H1 (cell line): Measurements from ENCODE around the gene ABCA13. TPM values are rescaled to one million over a fixed set of nuclear protein-coding genes. Genes with fewer than 3 reads are reported as not detected.
A peak's percentile ranks its signal among the peaks of the same experiment; 100 is the strongest.

Source experiments
- CTCF ChIA-PET: fragments of 300-600 bp; sonication (Branson Sonifier 250); formaldehyde crosslinking; loops from one replicate; lab custom pipeline; 2021; ENCODE audit not compliant: partially characterized antibody; lab: Charles Lee
- POLR2A ChIA-PET: fragments of 300-600 bp; sonication (Branson Sonifier 250); formaldehyde crosslinking; loops from one replicate; lab custom pipeline; 2021; ENCODE audit warnings: inconsistent platforms; ENCODE audit not compliant: partially characterized antibody; lab: Charles Lee
- DNase-seq, 2 experiments: peaks; one replicate each; pipeline versions ENCODE4 v3.0.0 to v3.0.0-alpha.2; 2010 to 2022; ENCODE audit warnings: low spot score in 2 of 2, low read depth in 1 of 2, mixed read lengths in 1 of 2
- FAIRE-seq: peaks from 2 replicates; lab custom pipeline; 2011; peaks lifted over from hg19 to GRCh38; lab: Jason Lieb, UNC
- H2AFZ ChIP-seq: 2 replicates; pipeline ENCODE4 v1.8.1; 2012; ENCODE audit warnings: low read length, inconsistent platforms
- H2AK5ac ChIP-seq: 2 replicates; pipeline ENCODE4 v1.6.1; 2013; ENCODE audit warnings: low read depth, low read length
- H2BK120ac ChIP-seq: replicated peaks from 2 replicates; pipeline ENCODE3; 2013; ENCODE audit warnings: low read depth, low read length, inconsistent platforms
- H2BK12ac ChIP-seq: 2 replicates; pipeline ENCODE4 v1.6.1; 2013; ENCODE audit warnings: low read depth, low read length
- H2BK15ac ChIP-seq: 2 replicates; pipeline ENCODE4 v1.6.1; 2013; ENCODE audit warnings: low read length
- H2BK20ac ChIP-seq: 2 replicates; pipeline ENCODE4 v1.6.1; 2013; ENCODE audit warnings: low read length
- H2BK5ac ChIP-seq: 2 replicates; pipeline ENCODE4 v1.6.1; 2013; ENCODE audit warnings: low read depth, low read length
- H3K14ac ChIP-seq: 2 replicates; pipeline ENCODE4 v1.6.1; 2013; ENCODE audit warnings: inconsistent platforms; ENCODE audit not compliant: insufficient read length
- H3K18ac ChIP-seq: 2 replicates; pipeline ENCODE4 v1.6.1; 2013; ENCODE audit warnings: low read length; ENCODE audit errors: extremely low read depth
- H3K23ac ChIP-seq: 2 replicates; pipeline ENCODE4 v1.6.1; 2013; ENCODE audit warnings: inconsistent platforms; ENCODE audit not compliant: insufficient read length
- H3K23me2 ChIP-seq: 2 replicates; pipeline ENCODE4 v1.6.1; 2013; ENCODE audit warnings: low read depth, low read length
- H3K27ac ChIP-seq: 2 replicates; pipeline ENCODE4 v1.6.1; 2011; ENCODE audit warnings: low read depth, low read length, inconsistent platforms
- H3K27me3 ChIP-seq, 4 experiments: replicated peaks in 1 of 4; 1 replicate in 1 of 4; 2 replicates in 3 of 4; pipeline versions ENCODE4 v1.6.1 to v1.8.1; 2011 to 2013; ENCODE audit warnings: low read length in 3 of 4, mild to moderate bottlenecking in 3 of 4, inconsistent platforms in 2 of 4, mixed read lengths in 2 of 4, moderate library complexity in 1 of 4; ENCODE audit not compliant: control insufficient read depth in 3 of 4, insufficient read depth in 3 of 4; ENCODE audit errors: extremely low read depth in 1 of 4
- H3K36me3 ChIP-seq, 4 experiments: 2 replicates each; pipeline versions ENCODE4 v1.6.1 to v1.8.1; 2011 to 2013; ENCODE audit warnings: mild to moderate bottlenecking in 4 of 4, low read length in 3 of 4, moderate library complexity in 2 of 4, control low read depth in 1 of 4, inconsistent platforms in 1 of 4; ENCODE audit not compliant: insufficient read depth in 4 of 4, control insufficient read depth in 2 of 4
- H3K4ac ChIP-seq: replicated peaks from 2 replicates; pipeline ENCODE3; 2013; ENCODE audit warnings: low read length, low read depth, mixed read lengths, inconsistent platforms; ENCODE audit not compliant: insufficient read length
- H3K4me1 ChIP-seq, 4 experiments: replicated peaks in 1 of 4; 1 replicate in 1 of 4; 2 replicates in 3 of 4; pipeline versions ENCODE4 v1.6.1 to v1.8.1; 2011 to 2013; ENCODE audit warnings: low read length in 3 of 4, inconsistent platforms in 2 of 4, mixed read lengths in 1 of 4; ENCODE audit not compliant: insufficient read depth in 4 of 4, control insufficient read depth in 3 of 4
- H3K4me2 ChIP-seq, 2 experiments: 2 replicates each; pipeline versions ENCODE4 v1.6.1 to v1.8.1; 2011 to 2013; ENCODE audit warnings: low read depth in 2 of 2, low read length in 2 of 2, control low read depth in 1 of 2, inconsistent platforms in 1 of 2, mild to moderate bottlenecking in 1 of 2; ENCODE audit not compliant: insufficient read depth in 1 of 2
- H3K4me3 ChIP-seq, 4 experiments: fragments of 200-600, 300-600 bp in 1 of 4; sonication (generic), shearing (Covaris generic), sonication (Bioruptor Twin) in 1 of 4; 2 replicates each; pipeline versions ENCODE4 v1.5.1 to v1.8.1; 2011 to 2016; ENCODE audit warnings: low read length in 4 of 4, low read depth in 3 of 4, control low read depth in 2 of 4, inconsistent platforms in 2 of 4, mild to moderate bottlenecking in 2 of 4, mixed read lengths in 1 of 4, moderate library complexity in 1 of 4; ENCODE audit not compliant: insufficient read depth in 2 of 4; ENCODE audit errors: extremely low read depth in 1 of 4
- H3K56ac ChIP-seq: replicated peaks from 2 replicates; pipeline ENCODE3; 2013; ENCODE audit warnings: low read depth, mild to moderate bottlenecking, mixed read lengths, low read length, inconsistent platforms; ENCODE audit not compliant: insufficient read length
- H3K79me1 ChIP-seq: 2 replicates; pipeline ENCODE4 v1.6.1; 2013; ENCODE audit warnings: low read depth, low read length, control low read depth
- H3K79me2 ChIP-seq, 2 experiments: 2 replicates each; pipeline versions ENCODE4 v1.6.1 to v1.8.1; 2012 to 2013; ENCODE audit warnings: low read length in 2 of 2, mild to moderate bottlenecking in 2 of 2, inconsistent platforms in 1 of 2; ENCODE audit not compliant: insufficient read depth in 2 of 2, control insufficient read depth in 1 of 2
- H3K9ac ChIP-seq, 4 experiments: replicated peaks in 1 of 4; 1 replicate in 1 of 4; 2 replicates in 3 of 4; pipeline versions ENCODE4 v1.6.1 to v1.8.1; 2011 to 2013; ENCODE audit warnings: low read depth in 3 of 4, low read length in 3 of 4, control low read depth in 2 of 4, mild to moderate bottlenecking in 2 of 4, moderate library complexity in 2 of 4, inconsistent platforms in 1 of 4; ENCODE audit errors: extremely low read depth in 1 of 4
- H3K9me3 ChIP-seq, 2 experiments: 2 replicates each; pipeline versions ENCODE4 v1.6.1 to v1.8.1; 2012 to 2013; ENCODE audit warnings: mild to moderate bottlenecking in 2 of 2, moderate library complexity in 2 of 2, control low read depth in 1 of 2, inconsistent platforms in 1 of 2, low read depth in 1 of 2, low read length in 1 of 2, mixed read lengths in 1 of 2; ENCODE audit not compliant: insufficient read depth in 2 of 2
- H4K20me1 ChIP-seq, 2 experiments: replicated peaks in 1 of 2; 2 replicates each; pipeline versions ENCODE3 to v1.8.1; 2011 to 2013; ENCODE audit warnings: inconsistent platforms in 2 of 2, low read length in 2 of 2, mild to moderate bottlenecking in 1 of 2; ENCODE audit not compliant: insufficient read depth in 2 of 2, control insufficient read depth in 1 of 2
- H4K5ac ChIP-seq: 2 replicates; pipeline ENCODE4 v1.6.1; 2013; ENCODE audit warnings: low read length, low read depth, mixed read lengths, inconsistent platforms; ENCODE audit not compliant: insufficient read length
- H4K8ac ChIP-seq: 2 replicates; pipeline ENCODE4 v1.8.0; 2013; ENCODE audit warnings: mild to moderate bottlenecking, moderate library complexity, low read length, inconsistent platforms; ENCODE audit not compliant: insufficient read depth; ENCODE audit errors: extremely low read depth
- H4K91ac ChIP-seq: replicated peaks from 2 replicates; pipeline ENCODE3; 2013; ENCODE audit warnings: low read length, mixed read lengths, inconsistent platforms; ENCODE audit not compliant: insufficient read length
- CBX8 ChIP-seq: fragments of 300-800, 300-1000 bp; sonication (generic); IDR thresholded peaks from 2 replicates; pipeline ENCODE4 v1.7.1; 2016; ENCODE audit warnings: low read depth, low read length, borderline replicate concordance
- CREB1 ChIP-seq: IDR thresholded peaks from 2 replicates; pipeline ENCODE4 v1.6.1; 2012; ENCODE audit warnings: inconsistent platforms
- FOSL1 ChIP-seq: IDR thresholded peaks from 2 replicates; pipeline ENCODE4 v1.6.1; 2011; ENCODE audit warnings: mild to moderate bottlenecking, low read depth, low read length, moderate library complexity; ENCODE audit not compliant: insufficient read depth
- RAD21 ChIP-seq, 2 experiments: IDR thresholded peaks in 1 of 2; conservative IDR thresholded peaks in 1 of 2; 2 replicates each; pipeline ENCODE4 v1.6.1; 2011; ENCODE audit warnings: low read depth in 2 of 2, low read length in 2 of 2, improper control_type of control experiment in 1 of 2, inconsistent platforms in 1 of 2, mild to moderate bottlenecking in 1 of 2, moderate library complexity in 1 of 2
- SP2 ChIP-seq: IDR thresholded peaks from 2 replicates; pipeline ENCODE4 v1.6.1; 2012; ENCODE audit warnings: mild to moderate bottlenecking, low read length, inconsistent platforms
- WGBS, 2 experiments: shearing (Covaris generic) in 1 of 2; methylation state at CpG; one replicate each; pipeline versions ENCODE4 v1.1.6 to v1.1.7; 2013 to 2015; ENCODE audit warnings: low lambda C conversion rate in 2 of 2, mixed read lengths in 2 of 2, inconsistent platforms in 1 of 2, low coverage in 1 of 2, missing lambda C conversion rate in 1 of 2; ENCODE audit not compliant: insufficient replicate concordance in 2 of 2, insufficient coverage in 1 of 2, insufficient read length in 1 of 2; ENCODE audit errors: extremely low coverage in 1 of 2, missing lambda C conversion rate in 1 of 2; 5-methylcytosine and 5-hydroxymethylcytosine counted together
- polyA plus RNA-seq, 7 experiments: library from polyadenylated mRNA; depleted of rRNA in 3 of 7; stranded (reverse) in 5 of 7; unstranded in 2 of 7; fragments of >200 nt in 5 of 7; fragments of 200-250 nt in 2 of 7; gene quantifications; 1 replicate in 5 of 7; 2 replicates in 1 of 7; 4 replicates in 1 of 7; pipeline versions ENCODE4 v1.2.1 to v1.2.3, GENCODE V29; 2011 to 2013; ENCODE audit warnings: missing spikeins in 2 of 7, mixed read lengths in 2 of 7
- total RNA-seq: library from RNA; stranded (reverse); fragmentation: NEBNext Ultra II Directional; extraction: Animal tissue kit (Norgen Biotek cat#: 25700); gene quantifications from 2 replicates; pipeline ENCODE4 v1.2.1, GENCODE V29; 2021

The ABCA13 gene
- total and polyA plus RNA-seq, 2 of the 8 experiments (the other 6 are each of a cell fraction or from before 2014, with no cell fraction given), result 0.07 to 0.09 TPM

- POLR2A ChIA-PET, result no interaction called here
- Histone ChIP-seq H2BK120ac (no peak overlapping the region), H3K79me1 (no peaks in the 10 kb centered on the region), H4K91ac (no peak overlapping the region), H3K36me3 (no peaks in the 10 kb centered on the region), H3K9me3 (no peaks in the 10 kb centered on the region), H3K14ac (no peak overlapping the region), H3K4me2 (no peak overlapping the region), H3K56ac (no peak overlapping the region), H4K5ac (no peak overlapping the region), H3K4ac (no peak overlapping the region), H3K9ac (no peak overlapping the region), H2BK15ac (no peak overlapping the region), H4K8ac (no peak overlapping the region), H3K23me2 (no peaks in the 10 kb centered on the region), H2BK5ac (no peak overlapping the region), H2BK12ac (no peak overlapping the region), H3K79me2 (no peaks in the 10 kb centered on the region), H3K27me3 (peaks cover 0 to 5% (median 2%) of the 10 kb centered on the region in 4 experiments; a peak in 1 of 7 replicates), H3K27ac (no peak overlapping the region), H4K20me1 (no peaks in the 10 kb centered on the region), H2AK5ac (no peak overlapping the region), H2BK20ac (no peak overlapping the region), H3K23ac (no peak overlapping the region), H3K18ac (no peak overlapping the region), H3K4me3 (no peak overlapping the region), H3K4me1 (peaks cover 0 to 23% (median 10%) of the 10 kb centered on the region in 4 experiments; a peak in 4 of 7 replicates), H2AFZ (no peak overlapping the region)
- TF ChIP-seq RAD21 (IDR thresholded peaks at IDR 0.05 in 1 of 2, conservative IDR thresholded peaks at IDR 0.05 in 1 of 2; ENCODE audit: low read depth in 2 of 2, low read length in 2 of 2) (no peak), SP2 (no peak), CREB1 (peak; percentile 61; the same call in 1 of the 2 replicates), FOSL1 (no peak), CBX8 (no peak)
- 86% methylated on average over 9 of the region's 9 CpGs; no CpG with 5 or more reads in 1 of the 2 experiments for WGBS, 2 experiments
- FAIRE-seq, result no peak
- DNase-seq, result no peak
- CTCF ChIA-PET, result no interaction called here
Observed at GRCh38 chr7:48179496-48180030, 8.3 kb downstream of the ABCA13 start.
